ENCODE measurements around the gene HPD. TPM values are rescaled to one million over a fixed set of nuclear protein-coding genes. Genes with fewer than 3 reads are reported as not detected.

HPD gene
- total RNA-seq, 1 donor from 2014 or later: 1.3 TPM

DNA sequence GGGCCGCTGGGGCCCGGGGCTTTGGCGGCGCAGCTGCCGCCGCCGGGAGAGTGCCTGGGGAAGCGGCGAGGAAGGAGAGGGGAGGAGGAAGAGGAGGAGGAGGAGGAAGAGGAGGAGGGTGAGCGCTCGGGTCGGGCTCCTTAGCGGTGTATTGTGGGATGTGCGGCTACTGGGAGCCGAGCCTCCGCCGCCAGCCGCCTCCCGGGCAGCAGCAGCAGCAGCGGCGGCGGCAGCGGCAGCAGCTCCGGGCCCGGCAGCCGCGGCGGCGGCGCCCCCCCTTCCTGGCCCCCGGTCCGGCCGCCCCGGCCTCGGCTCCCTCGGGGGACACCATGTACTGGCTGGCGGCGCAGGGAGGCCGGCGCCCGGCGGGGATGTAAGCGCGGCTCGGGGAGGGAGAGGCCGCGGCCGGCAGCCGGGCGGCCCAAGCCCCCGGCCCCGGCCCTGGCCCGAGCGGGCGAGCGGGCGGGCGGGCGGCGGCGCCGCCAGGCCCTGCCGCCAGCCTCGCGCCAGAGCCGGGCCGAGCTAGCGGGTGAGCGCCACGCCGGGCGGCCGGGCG, 54.7 kb downstream of the HPD start, which contains the start of gene SETD1B:
TSS of gene SETD1B (plus strand) at position 149 of the 556 bp plus-strand sequence. CDS start 729 bp downstream, outside the sequence.
- DNase-seq (ENCODE audit: low spot score): no peak
- intact Hi-C loops (cut with DNase I): no loop called here

DNA sequence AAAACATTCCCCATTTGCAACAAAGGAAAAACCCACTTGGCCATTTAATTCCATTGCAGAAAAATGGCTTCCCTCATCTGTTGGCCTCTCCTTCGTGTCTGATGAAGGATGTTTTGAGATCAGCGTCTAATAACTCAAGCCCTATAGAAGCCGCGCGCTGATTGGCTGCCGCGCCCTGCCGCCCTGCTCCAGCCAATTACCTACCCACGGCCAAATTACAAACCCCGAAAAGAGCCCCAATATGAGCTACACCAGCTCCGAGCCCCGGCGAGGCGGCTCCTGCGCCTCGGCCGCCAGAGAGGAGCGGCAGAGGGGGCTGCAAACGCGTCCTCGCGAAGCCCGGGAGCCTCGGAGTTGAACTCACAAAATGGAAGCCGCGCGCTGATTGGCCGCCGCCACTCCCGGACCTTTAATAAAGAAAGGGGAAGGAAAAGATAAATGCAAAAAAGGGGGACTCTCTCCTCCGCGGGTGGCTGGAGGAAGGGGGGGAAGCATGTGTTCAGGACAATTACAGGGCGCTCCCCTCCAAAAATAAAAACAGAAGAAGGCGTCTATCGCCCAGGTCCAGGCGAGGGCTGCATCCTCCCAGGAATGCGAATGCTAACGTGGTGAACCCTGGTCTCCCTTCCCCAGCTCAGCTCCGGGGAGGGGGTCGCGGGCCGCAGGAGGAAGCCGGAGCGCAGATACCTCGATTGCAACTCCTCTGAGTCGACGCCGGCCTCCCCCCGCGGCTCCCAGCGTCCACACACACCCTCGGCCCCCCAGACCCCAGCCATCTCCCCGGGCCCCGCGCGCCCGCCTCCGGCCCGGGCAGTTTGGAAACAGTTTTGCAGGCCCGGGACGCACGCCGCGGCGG, 55.6 kb downstream of the HPD start:
- intact Hi-C loops (cut with DNase I): no loop called here
- peak; percentile 95 for DNase-seq (ENCODE audit: low spot score)

DNA sequence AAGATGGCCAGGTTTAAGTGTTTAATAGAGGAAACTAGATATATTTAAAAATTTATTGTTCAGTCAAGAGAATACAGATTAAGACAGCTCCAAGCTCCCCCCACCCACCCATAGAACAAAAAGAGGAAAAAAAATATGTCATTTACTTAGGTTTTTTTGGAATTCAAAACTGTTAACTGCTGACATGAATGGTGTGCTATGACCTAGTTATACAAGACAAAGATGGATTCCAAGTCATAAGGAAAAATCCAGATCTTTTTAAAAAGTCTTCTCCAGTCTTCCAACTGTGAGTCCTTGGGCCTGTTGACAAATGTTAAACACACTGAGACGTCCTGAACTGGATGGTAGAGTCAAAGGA, 56.2 kb downstream of the HPD start:
- intact Hi-C loops (cut with DNase I): no loop called here
- no peak for DNase-seq (ENCODE audit: low spot score)

DNA sequence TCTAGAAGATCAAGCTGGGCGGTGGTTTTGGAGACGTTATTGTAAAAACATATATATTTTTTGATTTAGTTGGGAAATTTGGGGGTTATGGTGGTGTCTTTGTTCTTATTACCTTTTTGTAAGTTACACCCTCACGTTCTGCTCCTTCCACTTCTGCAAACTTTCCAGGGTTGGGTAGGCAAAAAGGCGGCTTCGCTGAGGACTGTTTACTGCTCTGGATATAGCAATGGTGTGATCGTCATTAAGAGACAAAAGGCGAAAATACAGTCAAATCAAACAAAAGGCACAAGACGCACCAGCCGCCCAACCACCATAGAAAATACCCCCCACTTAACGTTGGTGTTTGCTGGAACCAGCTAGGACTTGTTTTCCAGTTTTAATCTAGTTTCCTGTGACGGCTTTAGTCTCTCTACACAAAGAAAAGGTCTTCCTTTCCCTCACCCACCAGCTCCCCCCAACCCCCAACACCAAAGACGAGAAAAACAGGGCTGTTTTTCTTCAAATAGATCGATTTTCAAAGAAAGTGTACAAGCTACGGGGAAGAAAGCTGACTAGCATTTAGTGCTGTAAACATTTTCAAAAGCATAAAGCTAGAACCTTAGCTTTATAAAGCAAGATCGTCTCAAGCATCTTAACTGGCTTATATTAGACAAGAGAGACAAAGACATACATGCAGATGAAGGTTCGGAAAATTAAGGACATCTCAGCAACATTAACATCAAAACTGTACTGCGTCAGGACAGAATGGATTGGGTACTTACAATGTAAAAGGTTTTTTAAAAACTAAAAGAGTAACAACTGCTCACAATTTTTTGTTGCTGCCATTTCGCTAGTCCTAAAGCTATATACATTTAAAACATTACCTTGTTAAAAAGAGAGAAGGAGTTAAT, 56.8 kb downstream of the HPD start:
- no peak for DNase-seq (ENCODE audit: low spot score)
- intact Hi-C loops (cut with DNase I): no loop called here

DNA sequence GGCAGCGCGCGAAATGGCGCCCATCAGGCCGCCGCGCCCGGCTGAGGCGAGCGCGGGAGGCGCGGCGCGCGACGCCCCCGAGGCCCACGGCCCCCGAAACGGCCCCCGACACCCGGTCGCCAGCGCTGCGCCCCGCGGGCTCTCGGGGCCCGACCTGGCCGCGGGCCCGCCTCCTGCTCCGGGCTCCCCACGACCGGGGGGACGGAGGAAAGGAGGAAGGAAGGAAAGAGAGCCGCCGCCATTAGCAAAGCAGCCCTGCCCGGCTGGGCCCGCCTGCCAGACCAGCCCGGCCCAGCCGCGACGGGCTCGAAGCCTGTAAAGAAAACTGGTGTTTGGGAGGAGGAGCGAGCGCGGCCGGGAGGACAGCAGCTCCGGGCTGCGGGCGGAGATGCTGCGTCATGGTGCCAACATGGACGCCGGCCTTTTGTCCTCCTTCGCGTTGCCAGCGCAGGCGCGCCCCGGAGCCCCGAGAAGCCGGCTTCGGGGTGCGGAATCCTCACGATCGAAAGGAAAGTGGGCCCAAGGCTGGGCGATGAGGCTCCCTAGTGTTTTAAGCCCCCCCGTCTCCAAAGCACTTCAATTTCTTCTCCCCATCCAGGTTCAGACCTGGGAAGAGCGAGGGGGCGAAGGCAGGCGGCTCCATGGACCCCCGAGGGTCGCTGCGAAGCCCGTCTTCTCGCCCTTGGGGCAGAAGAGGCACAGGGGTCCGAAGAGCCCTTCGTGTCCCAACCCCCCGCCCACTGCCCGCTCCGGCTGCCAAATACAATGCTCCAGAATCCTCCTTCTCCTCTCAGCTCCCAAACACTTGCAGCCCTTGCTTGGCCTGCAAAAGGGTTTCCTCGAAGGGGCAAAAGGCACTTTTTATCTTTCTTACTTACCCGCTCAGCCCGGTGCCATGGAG, 57.7 kb downstream of the HPD start:
- intact Hi-C loops (cut with DNase I): no loop called here

DNA sequence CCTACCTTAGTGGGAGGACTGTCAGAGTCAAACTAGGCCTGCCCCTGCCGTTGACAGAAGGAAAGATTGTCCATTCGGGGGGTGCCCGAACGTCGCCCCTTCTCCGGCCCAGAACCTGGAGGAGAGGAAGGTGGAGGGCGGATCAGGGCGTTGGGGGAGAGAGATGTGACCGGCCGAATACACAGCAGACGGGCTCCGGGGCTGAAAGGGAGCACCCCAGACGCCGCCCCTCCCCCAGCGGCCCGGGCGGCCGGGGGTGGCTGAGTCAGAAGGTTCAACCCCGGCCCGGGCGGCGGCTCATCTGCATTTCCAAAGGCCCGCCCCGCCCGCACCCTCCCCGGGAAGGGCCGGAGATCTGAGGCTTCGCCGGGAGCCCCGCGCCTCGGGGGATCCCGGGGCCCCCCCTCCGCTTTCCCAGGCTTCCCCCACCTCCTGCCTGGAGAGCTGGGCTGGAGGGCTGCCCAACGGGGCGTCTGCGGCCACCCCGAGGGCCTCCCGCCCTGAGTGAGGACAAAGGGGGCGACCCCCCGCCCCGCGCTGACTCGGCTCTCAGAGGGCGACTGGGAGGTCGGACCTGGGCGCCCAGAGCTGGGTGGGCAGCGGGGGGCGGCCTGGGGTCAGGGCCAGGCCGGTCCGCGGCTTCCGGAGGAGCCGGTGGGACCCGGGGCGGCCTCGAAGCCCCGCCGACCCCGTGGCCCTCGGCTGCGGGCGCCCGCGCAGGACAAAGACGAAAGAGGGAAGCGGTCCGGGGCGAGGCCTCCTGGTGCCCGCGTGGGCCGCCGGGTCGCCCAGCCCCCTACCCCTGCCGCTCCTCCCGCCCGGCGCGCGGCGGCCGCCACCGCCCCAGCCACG, 58.6 kb downstream of the HPD start:
- peak; percentile 96 for DNase-seq (ENCODE audit: low spot score)
- intact Hi-C loops (cut with DNase I): loop anchor here (5.0 to 10.0 kb wide), 2 partner anchors 173 to 225 kb away; partner anchors contain the start of genes BCL7A and ORAI1

More for the DNA sequence above, 57.7 kb downstream of the HPD start:
- DNase-seq (ENCODE audit: low spot score): peak; percentile 92

DNA sequence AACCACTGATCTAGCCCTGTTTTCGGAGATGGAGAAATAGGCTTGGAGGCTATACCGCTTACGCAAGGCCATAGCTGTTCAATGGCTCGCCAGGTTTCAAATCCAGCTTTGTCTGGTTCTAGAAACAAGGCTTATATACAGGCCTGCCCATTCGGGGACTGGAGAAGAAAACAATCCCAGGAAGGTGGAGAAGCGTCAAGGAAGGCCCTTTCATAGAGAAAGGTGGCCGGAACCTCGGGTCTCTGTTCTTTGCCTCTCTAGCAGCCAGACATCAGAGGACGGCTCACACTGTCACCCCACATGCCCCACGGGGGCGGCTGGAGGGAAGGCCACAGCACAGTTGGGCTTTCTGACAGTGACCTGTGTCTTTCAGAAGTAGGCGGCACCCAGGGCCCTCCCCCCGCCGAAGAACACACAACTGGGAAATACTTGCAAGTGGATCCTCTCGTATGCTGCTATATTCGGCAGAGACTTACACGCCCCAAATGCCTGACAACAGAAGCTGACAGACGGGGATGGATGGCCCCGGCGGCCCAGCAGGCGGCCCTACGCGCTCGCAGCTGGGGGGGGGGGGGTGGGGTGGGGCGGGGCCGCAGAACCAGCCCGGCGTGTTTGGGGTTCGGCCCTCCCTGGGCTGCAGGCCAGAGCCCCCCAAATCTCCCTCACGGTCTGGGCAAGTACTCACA, 59.4 kb downstream of the HPD start:
- intact Hi-C loops (cut with DNase I): loop anchor here (5.0 to 10.0 kb wide), 2 partner anchors 172 to 226 kb away; partner anchors contain the start of genes BCL7A and ORAI1
- DNase-seq (ENCODE audit: low spot score): peak; percentile 91

DNA sequence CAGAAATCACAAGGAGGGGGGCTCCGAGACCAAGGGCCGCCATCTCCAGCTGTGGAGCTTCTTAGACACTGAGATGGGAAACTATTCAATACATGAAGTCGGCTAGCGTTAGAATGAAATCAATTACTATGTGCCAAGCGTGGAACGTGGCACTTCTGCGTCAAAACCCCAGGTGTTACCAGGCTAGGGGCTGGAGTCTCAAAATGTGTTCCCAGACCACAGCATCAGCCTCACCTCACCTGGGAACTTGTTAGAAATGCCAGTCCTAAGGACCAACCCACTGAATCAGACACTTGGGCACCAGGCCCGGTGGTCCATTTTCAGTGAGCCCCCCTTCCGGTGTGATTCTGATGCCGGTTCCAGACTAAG, 59.9 kb downstream of the HPD start:
- intact Hi-C loops (cut with DNase I): loop anchor here (5.0 to 10.0 kb wide), 2 partner anchors 171 to 226 kb away; partner anchors contain the start of genes BCL7A and ORAI1
- no peak for DNase-seq (ENCODE audit: low spot score)

DNA sequence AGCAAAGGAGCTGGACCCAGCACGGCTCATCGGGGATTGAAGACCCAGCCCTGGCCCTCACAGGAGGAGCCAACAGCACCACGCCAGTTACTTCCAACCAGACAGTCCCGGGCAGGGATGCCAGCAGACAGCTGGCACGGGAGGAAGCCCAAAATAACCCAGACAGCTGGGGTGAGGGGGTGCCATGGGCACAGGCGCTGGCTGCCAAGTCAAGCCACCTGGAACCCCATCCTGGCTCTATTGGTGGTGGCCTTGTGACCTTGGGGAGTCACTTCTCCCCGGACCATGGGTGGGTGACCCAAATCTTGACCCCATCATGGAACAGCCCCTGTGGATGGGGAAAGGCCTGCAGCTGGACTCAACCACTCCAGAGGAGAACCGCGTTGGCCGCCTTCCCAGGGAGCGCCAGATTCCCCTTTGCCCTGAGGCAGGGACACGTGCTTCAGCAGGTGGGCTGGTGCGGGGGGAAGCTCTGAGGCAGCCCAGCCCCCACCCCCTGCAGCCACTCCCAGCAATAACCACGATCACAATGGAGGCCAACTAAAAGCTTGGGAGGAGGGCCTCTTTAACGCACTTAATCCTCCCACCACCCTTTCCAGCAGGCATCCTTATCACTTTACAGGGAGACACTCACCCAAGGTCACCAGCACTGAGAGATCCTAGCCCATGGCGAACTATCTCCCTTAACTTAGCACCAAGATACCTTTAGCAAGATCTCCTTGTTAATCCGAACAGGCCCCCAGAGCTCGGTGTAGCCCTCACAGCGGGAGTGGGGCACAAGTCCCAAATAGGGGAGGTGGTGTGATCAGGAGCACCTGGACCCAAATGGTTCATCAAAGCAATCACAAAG, 60.5 kb downstream of the HPD start:
- intact Hi-C loops (cut with DNase I): loop anchor here (5.0 to 10.0 kb wide), 2 partner anchors 171 to 227 kb away; partner anchors contain the start of genes BCL7A and ORAI1
- peak; percentile 89 for DNase-seq (ENCODE audit: low spot score)

DNA sequence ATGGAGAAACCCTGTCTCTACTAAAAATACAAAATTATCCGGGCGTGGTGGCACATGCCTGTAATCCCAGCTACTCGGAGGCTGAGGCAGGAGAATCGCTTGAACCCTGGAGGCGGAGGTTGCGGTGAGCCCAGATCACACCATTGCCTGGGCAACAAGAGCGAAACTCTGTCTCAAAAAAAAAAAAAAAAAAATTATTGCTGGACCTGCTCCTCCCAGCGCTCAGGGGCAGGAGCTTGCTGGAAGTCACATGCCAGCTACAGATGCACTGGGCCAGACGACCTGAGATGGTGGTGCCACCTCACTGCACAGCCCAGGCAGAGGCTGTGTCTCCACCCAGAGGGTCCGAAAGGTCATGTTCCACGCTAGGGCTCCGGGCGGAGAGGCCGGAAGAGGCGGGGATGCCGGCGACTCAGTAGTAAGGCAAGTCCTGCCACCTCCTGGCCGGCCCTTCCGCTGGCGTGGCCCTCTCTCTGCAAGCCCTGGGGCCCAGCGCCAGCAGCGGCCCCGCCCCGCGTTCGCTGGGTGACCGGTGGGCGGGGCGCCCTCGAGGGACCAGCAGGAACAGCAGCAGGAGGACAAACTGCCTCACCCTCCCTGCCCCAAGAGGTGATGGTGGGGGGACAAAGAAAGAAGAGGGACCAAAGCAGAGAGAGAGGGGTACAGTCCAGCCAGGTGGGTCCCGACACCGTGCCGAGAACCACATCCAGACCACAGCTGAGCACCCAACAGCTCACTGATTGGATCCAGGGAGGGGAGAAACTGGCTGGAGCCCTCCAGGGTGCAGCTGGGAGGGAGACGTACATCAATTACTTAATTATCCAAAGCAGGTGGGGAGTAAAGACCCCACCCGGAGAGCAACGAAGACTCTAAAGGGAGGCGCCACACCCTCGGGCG, 61.6 kb downstream of the HPD start:
- intact Hi-C loops (cut with DNase I): loop anchor here (5.0 to 10.0 kb wide), 2 partner anchors 170 to 228 kb away; partner anchors contain the start of genes BCL7A and ORAI1

DNA sequence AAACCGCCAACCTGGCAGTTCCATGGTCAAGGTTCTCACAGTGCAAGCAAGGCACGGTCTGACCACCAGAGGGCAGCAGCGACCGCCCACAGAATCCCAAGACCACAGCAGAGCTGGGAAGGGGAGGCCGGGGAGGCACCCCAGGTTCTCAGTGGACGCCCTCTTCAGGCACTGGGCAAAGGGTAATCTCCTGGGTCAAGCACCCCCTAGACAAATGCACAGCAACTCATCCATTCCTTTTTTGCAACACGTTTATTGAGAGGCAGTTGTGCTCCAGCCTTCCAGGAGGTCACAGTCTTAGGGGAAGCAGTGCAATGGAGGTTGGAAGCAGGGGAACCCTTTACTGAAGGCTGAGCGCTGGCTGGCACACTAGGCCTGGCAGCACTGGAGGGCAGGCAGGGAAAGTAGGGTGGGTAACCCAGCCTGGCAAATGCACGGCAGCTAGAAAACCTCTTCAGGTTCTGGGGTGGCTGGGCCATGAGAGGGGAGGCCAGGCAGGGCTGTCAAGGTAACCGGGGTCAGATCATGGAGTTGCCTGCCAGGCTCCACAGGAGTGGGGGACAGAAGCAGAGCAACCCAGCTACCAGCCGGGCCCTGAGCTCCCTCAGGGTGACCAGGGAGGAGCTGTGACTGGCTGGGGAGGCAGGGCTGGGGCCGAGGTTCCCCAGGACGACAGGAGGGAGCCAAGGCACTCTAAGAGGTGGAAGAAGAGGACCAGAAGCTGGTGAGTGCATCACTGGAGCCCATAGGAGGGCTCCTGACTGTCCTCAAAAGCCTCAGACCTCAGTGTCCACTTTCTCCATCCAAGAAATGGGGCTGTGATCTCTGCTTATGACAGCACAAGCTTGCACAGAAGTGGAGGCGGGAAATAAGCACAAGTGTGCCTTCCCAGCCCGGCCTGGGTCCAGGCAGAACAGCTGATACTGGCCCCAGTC, 63.4 kb downstream of the HPD start:
- DNase-seq (ENCODE audit: low spot score): peak; percentile 95
- intact Hi-C loops (cut with DNase I): loop anchor here (1.0 to 10.0 kb wide), 5 partner anchors 17 to 230 kb away; partner anchors contain the start of genes BCL7A, ORAI1 and PSMD9

More for the DNA sequence above, 61.6 kb downstream of the HPD start:
- peak; percentile 96 for DNase-seq (ENCODE audit: low spot score)

DNA sequence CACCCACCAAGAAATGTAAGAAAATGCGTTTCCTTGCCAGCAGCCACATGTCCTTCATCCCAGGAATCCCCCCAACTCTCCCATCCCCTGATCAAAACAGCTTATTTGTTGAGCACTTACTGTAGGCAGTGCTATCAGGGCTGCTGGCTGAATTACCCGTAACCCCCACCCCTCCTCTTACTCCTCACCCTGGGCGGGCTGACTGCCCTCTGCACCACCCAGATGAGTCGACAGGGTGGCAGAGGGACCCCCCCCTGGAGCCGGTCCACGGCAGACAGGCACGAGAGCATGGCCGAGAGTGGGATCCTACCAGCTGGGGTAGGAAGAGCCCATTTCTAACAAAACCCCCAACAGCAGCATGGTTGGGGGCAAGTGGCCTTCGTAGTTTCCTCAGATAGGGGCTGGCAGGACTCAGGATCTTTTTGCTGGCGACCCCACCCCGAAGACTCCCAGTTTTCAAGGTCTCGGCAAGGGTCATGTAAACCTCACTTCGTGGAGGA, 64.1 kb downstream of the HPD start:
- intact Hi-C loops (cut with DNase I): loop anchor here (1.0 to 10.0 kb wide), 6 partner anchors 18 to 230 kb away; partner anchors contain the start of genes BCL7A, ORAI1 and PSMD9
- DNase-seq (ENCODE audit: low spot score): no peak

DNA sequence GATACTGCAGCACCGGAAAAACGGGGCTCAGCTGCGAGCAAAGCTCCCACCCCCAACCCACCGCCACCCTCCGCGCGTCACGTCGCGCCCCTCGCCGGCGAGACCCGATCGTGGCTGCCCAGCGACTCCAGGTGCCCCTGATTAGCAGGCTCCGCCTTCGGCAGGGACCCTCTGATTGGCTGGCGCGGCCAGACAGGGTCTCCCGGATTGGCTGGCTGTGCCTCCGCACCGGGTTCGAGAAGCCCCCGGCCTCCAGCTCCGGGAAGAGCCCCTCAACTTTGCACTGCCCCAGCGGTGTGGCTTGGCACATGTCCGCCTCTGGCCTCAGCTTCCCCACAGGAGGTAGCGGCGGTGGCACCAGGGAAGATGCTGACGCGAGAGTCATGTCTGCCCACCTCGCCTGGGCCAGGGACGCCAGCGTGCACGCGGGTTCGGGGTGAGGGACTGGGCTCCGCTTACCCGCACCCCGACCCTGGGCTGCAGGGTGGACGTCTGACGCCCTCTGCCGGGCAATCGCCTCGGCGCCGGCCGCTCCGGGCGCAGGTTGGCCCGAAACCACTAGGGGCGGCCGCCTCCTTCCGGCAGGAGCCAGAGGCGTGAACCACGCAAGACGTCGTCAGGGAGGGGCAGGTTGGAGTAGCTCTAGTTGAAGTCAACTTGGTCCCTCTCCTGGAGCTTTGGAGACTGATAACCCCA, 64.7 kb downstream of the HPD start:
- DNase-seq (ENCODE audit: low spot score): peak; percentile 96
- intact Hi-C loops (cut with DNase I): loop anchor here (1.0 to 10.0 kb wide), 4 partner anchors 17 to 231 kb away; partner anchors contain the start of genes BCL7A and PSMD9

Measured in cardiac septum (tissue), 1 donor.